ENCODE data around the gene ITPR2. TPM values are rescaled to one million over a fixed set of nuclear protein-coding genes. Genes with fewer than 3 reads are reported as not detected.
A peak's percentile ranks its signal among the peaks of the same experiment; 100 is the strongest.

The ITPR2 gene
- total RNA-seq, 2 experiments from 2014 or later = 25.6 to 44.7 TPM

DNA sequence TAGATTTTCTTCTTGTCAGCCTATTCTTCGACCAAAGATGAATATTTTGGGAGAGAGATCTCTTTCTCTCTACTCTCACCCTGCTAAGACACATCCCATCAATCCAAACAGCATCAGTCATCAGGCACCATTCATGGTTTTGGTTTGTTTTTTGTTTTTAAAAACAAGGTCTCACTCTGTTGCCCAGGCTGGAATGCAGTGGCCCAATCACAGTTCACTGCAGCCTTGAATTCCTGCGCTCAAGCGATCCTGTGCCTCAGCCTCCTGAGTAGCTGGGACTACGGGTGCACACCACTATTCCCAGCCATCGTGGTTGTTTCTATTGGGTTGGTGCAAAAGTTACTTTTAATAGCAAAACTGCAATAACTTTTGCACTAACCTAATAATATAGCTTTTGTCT is 14.4 kb upstream of the ITPR2 start:
- intact Hi-C loops (cut with micrococcal nuclease; ENCODE audit: unreplicated experiment) = loop anchor here (5.0 kb wide), 1 partner anchor 90 kb away; the partner anchor contains the start of genes FGFR1OP2 and INTS13
- no peak overlapping the region for H3K4me3 ChIP-seq (ENCODE audit: low read depth, low read length, poor library complexity, severe bottlenecking)
- H3K27ac ChIP-seq (ENCODE audit: low read depth, low read length, poor library complexity, severe bottlenecking) = peak overlapping the region; percentile 7
- BruUV-seq (replicated peaks) = no TSS peak
- DNase-seq (ENCODE audit: low spot score) = no peak
- no peaks in the 10 kb centered on the region for H4K20me1 ChIP-seq (ENCODE audit: insufficient read depth, low read length)
- ChIA-PET CTCF (ENCODE audit: unreplicated experiment) (interaction anchor here (0.8 kb wide), 1 partner anchor 14 kb away, joined by 4 read pairs; no protein-coding TSS in a partner anchor), POLR2A (interaction anchor here (0.6 to 3.5 kb wide), 11 partner anchors 10 to 175 kb away, joined by 3 to 38 read pairs (median 4); partner anchors contain the start of genes ITPR2 and MED21)
- no peaks in the 10 kb centered on the region for H3K79me2 ChIP-seq (ENCODE audit: insufficient read depth, low read depth, low read length)
- no peaks in the 10 kb centered on the region; the same call in 1 of the 2 replicates for H3K9me3 ChIP-seq (ENCODE audit: low read length)
- peak overlapping the region; percentile 79; the same call in 1 of the 2 replicates for H2AFZ ChIP-seq (ENCODE audit: low read length)
- H3K36me3 ChIP-seq (ENCODE audit: insufficient read depth, low read length) = no peaks in the 10 kb centered on the region
- peaks cover 57% of the 10 kb centered on the region for H3K4me1 ChIP-seq (ENCODE audit: insufficient read depth, low read length, poor library complexity, severe bottlenecking)
- H3K4me2 ChIP-seq (ENCODE audit: low read length) = peak overlapping the region; percentile 27
- no peaks in the 10 kb centered on the region for H3K9me2 ChIP-seq (ENCODE audit: insufficient read depth, low read length)
- TF ChIP-seq, protein P1, sequence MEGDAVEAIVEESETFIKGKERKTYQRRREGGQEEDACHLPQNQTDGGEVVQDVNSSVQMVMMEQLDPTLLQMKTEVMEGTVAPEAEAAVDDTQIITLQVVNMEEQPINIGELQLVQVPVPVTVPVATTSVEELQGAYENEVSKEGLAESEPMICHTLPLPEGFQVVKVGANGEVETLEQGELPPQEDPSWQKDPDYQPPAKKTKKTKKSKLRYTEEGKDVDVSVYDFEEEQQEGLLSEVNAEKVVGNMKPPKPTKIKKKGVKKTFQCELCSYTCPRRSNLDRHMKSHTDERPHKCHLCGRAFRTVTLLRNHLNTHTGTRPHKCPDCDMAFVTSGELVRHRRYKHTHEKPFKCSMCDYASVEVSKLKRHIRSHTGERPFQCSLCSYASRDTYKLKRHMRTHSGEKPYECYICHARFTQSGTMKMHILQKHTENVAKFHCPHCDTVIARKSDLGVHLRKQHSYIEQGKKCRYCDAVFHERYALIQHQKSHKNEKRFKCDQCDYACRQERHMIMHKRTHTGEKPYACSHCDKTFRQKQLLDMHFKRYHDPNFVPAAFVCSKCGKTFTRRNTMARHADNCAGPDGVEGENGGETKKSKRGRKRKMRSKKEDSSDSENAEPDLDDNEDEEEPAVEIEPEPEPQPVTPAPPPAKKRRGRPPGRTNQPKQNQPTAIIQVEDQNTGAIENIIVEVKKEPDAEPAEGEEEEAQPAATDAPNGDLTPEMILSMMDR (conservative IDR thresholded peaks at IDR 0.05; ENCODE audit: low read length) = no peak
- TF ChIP-seq EZH2phosphoT487 (IDR thresholded peaks at IDR 0.05; ENCODE audit: borderline replicate concordance, low read depth, low read length) = no peak

DNA sequence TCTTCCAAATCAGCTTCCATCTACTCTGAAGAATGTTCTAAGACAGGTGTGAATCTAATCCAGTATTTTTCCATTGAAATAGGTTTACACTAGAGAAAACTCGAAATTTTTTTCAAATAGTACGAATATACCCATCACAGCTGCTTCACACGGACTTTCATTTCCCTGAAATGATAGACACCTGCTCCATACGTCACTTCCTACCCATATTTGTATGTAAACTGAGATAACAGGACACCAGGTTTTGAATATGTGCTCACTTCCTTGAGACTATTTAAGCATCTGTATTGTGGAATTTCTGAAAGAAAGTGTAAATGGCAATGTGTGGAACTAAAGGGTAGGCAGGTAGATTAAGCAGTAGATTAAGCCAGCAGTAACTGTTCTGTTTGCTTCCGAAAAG is 13.4 kb upstream of the ITPR2 start:
- intact Hi-C loops (cut with micrococcal nuclease; ENCODE audit: unreplicated experiment) = loop anchor here (1.0 to 5.0 kb wide), 2 partner anchors 13 to 91 kb away; partner anchors contain the start of genes FGFR1OP2, INTS13 and ITPR2
- ChIA-PET CTCF (ENCODE audit: unreplicated experiment) (interaction anchor here (1.1 to 1.2 kb wide), 2 partner anchors 13 to 39 kb away, joined by 4 to 11 read pairs; partner anchors contain the start of gene ITPR2), POLR2A (interaction anchor here (0.7 to 3.5 kb wide), 9 partner anchors 13 to 161 kb away, joined by 3 to 38 read pairs (median 4); partner anchors contain the start of gene ITPR2)
- Histone ChIP-seq H3K79me2 (ENCODE audit: insufficient read depth, low read depth, low read length) (no peaks in the 10 kb centered on the region), H3K4me3 (ENCODE audit: low read depth, low read length, poor library complexity, severe bottlenecking) (peak overlapping the region; percentile 61), H3K4me1 (ENCODE audit: insufficient read depth, low read length, poor library complexity, severe bottlenecking) (peaks cover 67% of the 10 kb centered on the region), H3K27ac (ENCODE audit: low read depth, low read length, poor library complexity, severe bottlenecking) (peak overlapping the region; percentile 96), H2AFZ (ENCODE audit: low read length) (peak overlapping the region; percentile 94), H3K36me3 (ENCODE audit: insufficient read depth, low read length) (no peaks in the 10 kb centered on the region), H3K9me3 (ENCODE audit: low read length) (no peaks in the 10 kb centered on the region; the same call in 1 of the 2 replicates), H4K20me1 (ENCODE audit: insufficient read depth, low read length) (no peaks in the 10 kb centered on the region), H3K9me2 (ENCODE audit: insufficient read depth, low read length) (no peaks in the 10 kb centered on the region), H3K4me2 (ENCODE audit: low read length) (peak overlapping the region; percentile 90)
- peak; percentile 92 for DNase-seq (ENCODE audit: low spot score)
- TF ChIP-seq, protein P1 (conservative IDR thresholded peaks at IDR 0.05; ENCODE audit: low read length) = no peak
- no peak for TF ChIP-seq EZH2phosphoT487 (IDR thresholded peaks at IDR 0.05; ENCODE audit: borderline replicate concordance, low read depth, low read length)
- BruUV-seq (replicated peaks) = no TSS peak

DNA sequence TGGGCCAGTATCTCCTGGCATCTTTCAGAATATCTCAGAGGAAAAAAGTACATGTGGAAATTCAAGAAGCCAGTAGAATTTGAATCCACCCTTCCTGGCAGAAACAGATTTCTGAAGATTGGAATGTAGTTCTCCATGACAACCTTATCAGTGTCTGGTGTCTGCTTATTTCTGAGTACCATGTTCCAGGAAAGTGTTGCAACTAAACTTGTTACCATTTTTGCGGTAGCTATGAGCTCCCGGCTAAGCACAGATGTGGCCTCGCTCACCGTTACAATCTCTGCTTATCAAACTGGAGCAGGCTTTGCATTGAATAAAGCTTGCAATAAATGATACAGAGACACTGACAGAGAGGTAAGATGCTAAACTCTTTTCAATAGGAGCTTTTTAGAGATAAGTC is 13.0 kb upstream of the ITPR2 start:
- CTCF ChIA-PET (ENCODE audit: unreplicated experiment) = interaction anchor here (1.1 to 1.2 kb wide), 2 partner anchors 13 to 40 kb away, joined by 4 to 11 read pairs; partner anchors contain the start of gene ITPR2
- Histone ChIP-seq H3K4me1 (ENCODE audit: insufficient read depth, low read length, poor library complexity, severe bottlenecking) (peaks cover 71% of the 10 kb centered on the region), H3K4me3 (ENCODE audit: low read depth, low read length, poor library complexity, severe bottlenecking) (peak overlapping the region; percentile 61), H3K4me2 (ENCODE audit: low read length) (peak overlapping the region; percentile 90), H3K9me3 (ENCODE audit: low read length) (no peaks in the 10 kb centered on the region; the same call in 1 of the 2 replicates), H3K36me3 (ENCODE audit: insufficient read depth, low read length) (no peaks in the 10 kb centered on the region), H3K9me2 (ENCODE audit: insufficient read depth, low read length) (no peaks in the 10 kb centered on the region), H3K79me2 (ENCODE audit: insufficient read depth, low read depth, low read length) (no peaks in the 10 kb centered on the region), H3K27ac (ENCODE audit: low read depth, low read length, poor library complexity, severe bottlenecking) (peak overlapping the region; percentile 96), H4K20me1 (ENCODE audit: insufficient read depth, low read length) (no peaks in the 10 kb centered on the region), H2AFZ (ENCODE audit: low read length) (peak overlapping the region; percentile 94)
- TF ChIP-seq, protein P1 (conservative IDR thresholded peaks at IDR 0.05; ENCODE audit: low read length) = no peak
- TF ChIP-seq EZH2phosphoT487 (IDR thresholded peaks at IDR 0.05; ENCODE audit: borderline replicate concordance, low read depth, low read length) = no peak
- intact Hi-C loops (cut with micrococcal nuclease; ENCODE audit: unreplicated experiment) = loop anchor here (1.0 to 5.0 kb wide), 2 partner anchors 13 to 91 kb away; partner anchors contain the start of genes FGFR1OP2, INTS13 and ITPR2
- BruUV-seq (replicated peaks) = TSS peak; percentile 99
- POLR2A ChIA-PET = interaction anchor here (0.7 to 3.5 kb wide), 8 partner anchors 12 to 162 kb away, joined by 3 to 38 read pairs (median 4); partner anchors contain the start of gene ITPR2
- DNase-seq (ENCODE audit: low spot score) = peak; percentile 56
